Epidermal melanocyte (primary cell): ENCODE measurements around the gene LPIN2.
"Not testable (repeated sequence)": the region's sequence is repeated elsewhere in the genome, so short reads cannot be mapped to it uniquely, and the experiment has no call there.

Experiments used
- DNase-seq: peaks from one replicate; pipeline ENCODE4 v3.0.0; 2011; ENCODE audit warnings: low spot score; ENCODE audit not compliant: insufficient read length

The LPIN2 gene, protein sequence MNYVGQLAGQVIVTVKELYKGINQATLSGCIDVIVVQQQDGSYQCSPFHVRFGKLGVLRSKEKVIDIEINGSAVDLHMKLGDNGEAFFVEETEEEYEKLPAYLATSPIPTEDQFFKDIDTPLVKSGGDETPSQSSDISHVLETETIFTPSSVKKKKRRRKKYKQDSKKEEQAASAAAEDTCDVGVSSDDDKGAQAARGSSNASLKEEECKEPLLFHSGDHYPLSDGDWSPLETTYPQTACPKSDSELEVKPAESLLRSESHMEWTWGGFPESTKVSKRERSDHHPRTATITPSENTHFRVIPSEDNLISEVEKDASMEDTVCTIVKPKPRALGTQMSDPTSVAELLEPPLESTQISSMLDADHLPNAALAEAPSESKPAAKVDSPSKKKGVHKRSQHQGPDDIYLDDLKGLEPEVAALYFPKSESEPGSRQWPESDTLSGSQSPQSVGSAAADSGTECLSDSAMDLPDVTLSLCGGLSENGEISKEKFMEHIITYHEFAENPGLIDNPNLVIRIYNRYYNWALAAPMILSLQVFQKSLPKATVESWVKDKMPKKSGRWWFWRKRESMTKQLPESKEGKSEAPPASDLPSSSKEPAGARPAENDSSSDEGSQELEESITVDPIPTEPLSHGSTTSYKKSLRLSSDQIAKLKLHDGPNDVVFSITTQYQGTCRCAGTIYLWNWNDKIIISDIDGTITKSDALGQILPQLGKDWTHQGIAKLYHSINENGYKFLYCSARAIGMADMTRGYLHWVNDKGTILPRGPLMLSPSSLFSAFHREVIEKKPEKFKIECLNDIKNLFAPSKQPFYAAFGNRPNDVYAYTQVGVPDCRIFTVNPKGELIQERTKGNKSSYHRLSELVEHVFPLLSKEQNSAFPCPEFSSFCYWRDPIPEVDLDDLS

DNA sequence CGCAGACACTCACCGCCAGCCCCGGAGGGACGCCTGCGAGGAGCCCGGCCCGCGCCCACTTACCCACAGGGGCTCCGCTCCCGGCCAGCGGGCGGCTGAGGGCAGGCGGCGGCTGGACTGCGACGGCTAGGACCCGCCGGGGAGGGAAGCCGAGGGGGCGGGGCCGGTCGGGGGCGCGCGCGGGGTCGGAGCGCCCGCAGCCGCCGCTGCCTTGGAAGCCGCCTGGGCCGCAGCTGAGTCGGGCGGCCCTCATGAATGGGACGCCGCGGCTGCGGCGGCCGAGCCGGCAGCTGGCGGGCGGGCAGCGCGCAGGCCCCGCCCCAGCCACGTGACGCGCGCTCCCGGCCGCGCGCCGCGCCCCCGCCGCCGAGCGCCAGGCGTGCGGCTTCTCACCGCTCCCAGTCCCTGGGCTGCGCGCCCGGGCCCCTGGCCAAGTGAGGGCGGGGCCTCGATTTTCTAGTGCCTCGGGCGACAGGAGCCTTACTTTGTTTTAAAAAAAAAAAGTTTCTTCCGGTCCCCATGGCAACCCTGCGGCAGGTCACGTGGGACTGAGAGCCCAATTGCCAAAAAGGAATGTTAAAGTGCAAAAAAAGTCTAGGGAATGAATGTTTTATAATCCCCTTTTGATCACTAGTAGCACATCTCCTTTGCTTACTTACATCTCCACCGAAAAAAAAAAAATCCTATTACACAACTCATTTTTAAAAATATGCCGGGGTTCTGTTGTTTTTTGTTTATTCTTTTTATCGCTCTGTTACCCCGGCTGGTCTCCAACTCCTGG lies at the start of gene LPIN2:
Gene LPIN2, minus strand, starts transcription at position 121 of the 781 bp plus-strand sequence. CDS start 52,304 bp downstream, outside the sequence.
- DNase-seq = peak; percentile 93

DNA sequence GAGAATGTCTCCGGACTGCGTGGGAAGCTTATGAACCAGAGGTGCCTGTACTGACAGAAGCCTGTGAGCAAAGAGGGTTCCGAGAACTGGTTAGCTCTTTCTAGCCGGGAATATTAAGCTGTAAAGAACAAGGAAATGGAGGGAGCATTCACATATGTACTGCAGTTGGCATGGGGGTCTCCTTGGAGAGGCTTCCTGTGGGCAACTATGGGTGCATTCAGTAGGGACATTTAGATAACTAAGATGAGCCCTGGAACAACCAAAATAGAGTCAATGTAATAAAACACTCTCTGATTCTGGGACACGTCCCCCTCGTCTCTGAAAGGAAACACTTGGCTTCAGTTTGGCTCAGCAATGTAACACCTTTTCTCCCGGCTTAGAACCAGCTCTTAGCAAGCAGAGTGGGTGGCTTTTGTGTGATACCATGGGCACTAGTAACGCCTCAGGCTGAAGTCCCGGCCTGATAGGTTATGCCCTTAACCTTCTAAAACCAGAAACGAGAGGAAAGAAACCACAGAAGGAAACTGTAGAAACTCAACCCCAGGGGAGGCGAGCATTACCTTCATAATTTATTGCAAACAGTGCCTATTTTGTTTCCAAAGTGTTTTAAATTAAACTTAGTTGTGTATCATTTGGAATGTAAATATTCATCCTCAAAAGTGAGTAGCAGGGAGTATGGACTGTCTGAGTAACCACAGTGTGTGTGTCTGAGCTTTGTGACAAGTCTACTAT lies 48.8 kb upstream of the LPIN2 start:
- no peak for DNase-seq

DNA sequence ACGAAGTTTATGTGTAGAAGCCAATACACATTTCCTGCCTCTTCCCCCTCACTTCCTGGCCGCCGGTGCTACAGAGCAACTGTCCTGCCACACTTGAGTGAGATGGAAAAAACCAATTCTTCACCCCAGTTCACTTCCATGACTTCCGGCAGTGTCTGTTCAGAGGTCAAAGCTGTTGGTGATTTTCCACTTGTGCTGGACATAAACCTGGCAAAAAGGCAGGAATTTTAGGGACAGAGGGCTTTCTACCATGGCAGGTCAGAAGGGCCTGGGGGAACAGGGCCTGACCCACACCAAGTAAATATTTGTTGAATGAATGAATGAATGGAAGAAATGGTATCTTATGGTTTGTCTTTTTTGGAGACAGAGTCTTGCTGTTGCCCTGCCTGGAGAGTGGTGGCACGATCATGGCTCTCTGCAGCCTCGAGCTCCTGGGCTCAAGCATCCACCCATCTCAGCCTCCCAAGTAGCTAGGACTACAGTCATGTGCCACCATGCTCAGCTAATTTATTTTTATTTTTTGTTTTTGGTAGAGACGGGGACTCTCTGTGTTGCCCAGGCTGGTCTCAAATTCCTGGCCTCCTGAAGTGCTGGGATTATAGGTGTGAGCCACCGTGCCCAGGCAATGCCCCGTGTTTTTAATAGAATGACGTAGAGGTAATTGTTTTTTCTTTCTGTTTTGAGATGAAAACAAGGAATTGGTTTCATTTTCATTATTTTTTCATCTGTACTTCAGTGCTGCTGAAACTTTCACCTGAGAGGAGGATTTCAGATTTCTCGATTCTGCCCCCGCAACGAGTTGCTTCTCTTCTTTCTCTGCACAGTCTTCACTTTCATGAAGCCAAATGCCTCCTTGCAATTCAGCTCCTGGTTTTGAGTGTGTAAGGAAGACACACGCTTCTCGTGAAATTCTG lies 48.0 kb upstream of the LPIN2 start:
- no peak for DNase-seq

DNA sequence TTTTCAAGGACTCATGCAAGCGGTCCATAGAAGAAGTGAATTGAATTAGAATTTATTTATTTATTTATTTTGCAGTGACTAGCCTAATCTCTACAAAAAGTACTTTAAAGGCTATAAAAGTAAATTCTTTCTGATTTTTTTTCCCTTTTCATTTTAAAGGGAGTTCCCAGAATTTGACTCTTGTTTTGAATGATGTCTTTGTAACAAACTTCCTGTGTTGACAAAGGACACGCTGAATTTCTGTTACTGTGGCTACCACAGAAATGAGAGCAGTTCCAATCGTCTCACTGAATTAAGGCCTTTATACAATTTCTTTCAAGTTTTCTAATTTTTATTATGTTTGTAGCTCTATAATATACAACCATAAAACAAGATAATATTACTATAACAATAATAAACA lies 46.3 kb upstream of the LPIN2 start:
- DNase-seq = no peak

DNA sequence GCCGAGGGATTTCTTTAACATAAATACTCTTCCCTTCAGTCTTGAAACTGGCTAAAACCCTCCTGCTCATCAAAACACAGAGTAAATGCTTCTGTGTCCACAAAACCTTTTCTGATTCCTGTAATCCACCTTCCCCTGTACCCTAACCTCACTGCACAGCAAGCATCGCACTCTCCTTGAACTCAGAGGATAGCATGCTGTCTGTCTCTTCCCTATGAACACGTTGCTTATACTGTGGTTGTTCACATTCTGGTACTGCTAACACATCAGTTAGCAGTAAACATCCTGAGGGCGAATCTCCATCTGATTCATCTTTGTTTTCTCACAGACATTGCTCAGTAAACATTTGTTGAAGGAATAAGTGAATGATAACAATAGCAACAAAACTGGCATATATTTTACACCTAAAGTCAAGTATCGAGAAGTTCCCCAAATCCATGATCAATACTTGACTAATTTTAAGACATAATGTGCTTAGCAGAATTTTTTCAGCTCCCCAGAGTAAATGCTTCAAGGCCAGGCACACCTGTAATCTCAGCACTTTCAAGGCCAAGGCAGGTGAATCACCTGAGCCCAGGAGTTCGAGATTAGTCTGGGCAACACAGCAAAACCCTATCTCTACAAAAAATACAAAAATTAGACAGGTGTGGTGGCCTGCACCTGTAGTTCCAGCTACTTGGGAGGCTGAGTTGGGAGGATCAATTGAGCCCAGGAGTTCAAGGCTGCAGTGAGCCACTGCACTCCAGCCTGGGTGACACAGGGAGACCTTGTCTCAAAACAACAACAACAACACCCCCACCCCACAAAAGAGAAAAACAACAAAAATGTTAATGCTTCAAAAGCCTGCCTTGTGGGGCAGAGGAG lies 45.6 kb upstream of the LPIN2 start:
- no peak for DNase-seq

DNA sequence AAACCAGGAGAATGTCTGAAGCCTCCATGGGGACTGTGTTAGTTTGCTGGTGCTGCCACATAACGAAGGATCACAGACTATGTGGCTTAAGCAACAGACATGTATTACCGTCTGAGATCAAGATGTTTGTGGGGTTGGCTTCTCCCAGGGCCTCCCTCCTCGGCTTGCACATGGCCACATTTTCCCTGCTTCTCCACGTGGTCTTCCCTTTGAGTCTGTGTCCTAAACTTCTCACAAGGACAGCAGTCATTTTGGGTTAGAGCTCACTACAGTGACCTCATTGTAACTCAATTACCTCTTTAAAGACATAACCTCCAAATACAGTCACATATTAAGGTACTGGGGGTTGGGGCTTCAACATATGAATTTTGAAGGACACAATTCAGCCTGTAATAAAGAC lies 44.6 kb upstream of the LPIN2 start:
- DNase-seq = no peak

DNA sequence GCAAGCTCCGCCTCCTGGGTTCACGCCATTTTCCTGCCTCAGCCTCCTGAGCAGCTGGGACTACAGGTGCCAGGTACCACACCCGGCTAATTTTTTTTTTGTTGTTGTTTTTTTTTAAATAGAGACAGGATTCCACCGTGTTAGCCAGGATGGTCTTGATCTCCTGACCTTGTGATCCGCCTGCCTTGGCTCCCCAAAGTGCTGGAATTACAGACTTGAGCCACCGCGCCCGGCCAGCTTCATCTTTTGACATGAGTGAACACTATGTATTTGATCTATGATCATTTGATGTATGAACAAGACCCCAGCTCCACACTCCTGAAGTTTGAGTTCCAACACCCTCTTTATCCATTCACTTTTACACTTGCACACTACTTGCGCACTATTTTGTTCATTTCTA lies 43.4 kb upstream of the LPIN2 start:
- no peak for DNase-seq

DNA sequence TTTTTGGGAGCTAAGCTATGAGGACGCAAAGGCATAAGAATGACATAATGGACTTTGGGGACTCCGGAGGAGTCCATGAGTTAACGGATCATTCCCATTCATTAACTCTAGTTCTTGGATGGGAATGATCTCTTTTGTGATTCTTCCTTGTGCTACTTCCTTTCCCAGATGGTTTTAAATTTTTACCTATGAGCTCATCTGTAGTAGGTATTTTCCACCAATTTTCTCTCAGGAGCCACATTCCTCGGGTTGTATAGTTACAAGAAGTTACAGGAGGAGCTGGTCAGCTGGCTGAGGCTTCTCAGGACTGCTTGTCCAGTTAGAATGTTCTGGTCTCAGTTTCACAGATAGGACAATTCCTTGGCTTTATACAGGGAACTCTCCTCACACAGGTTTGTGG lies 42.9 kb upstream of the LPIN2 start:
- no peak for DNase-seq

DNA sequence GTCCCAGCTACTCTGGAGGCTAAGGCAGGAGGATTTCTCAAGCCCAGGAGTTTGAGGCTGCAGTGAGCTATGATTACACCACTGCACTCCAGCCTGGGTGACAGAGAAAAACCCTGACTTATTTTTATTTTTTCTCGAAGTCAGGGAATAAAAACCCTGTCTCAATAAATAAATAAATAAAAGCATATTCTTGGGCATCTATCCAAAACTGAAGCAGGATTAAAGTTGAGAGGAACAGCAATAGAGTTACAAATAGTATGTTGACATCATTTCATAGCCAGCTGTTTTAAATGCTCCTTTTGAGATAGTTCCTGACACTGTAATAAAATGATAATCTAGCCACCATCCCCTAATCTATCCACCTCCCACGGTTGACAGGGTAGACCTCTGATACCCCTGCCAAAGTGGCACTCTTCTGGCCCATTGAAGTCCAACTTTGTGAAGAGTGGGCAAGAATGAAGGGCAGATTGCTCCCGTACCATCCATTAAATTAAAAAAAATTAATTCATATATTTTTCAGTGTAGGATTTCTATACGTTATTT lies 42.3 kb upstream of the LPIN2 start:
- DNase-seq = peak; percentile 46

DNA sequence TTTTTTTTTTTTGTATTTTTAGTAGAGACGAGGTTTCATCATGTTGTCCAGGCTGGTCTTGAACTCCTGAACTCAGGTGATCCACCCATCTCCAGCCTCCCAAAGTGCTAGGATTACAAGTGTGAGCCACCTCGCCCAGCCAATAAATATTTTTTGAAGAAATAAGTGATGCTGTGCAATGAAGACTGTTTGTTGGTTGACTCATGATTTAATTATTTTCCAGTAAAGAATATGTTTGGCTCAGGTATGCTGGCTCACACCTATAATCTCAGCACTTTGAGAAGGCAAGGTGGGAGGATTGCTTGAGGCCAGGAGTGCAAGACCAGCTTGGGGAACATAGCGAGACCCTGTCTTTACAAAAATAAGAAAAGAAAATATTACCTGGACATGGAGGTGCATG lies 41.8 kb upstream of the LPIN2 start:
- no peak for DNase-seq

DNA sequence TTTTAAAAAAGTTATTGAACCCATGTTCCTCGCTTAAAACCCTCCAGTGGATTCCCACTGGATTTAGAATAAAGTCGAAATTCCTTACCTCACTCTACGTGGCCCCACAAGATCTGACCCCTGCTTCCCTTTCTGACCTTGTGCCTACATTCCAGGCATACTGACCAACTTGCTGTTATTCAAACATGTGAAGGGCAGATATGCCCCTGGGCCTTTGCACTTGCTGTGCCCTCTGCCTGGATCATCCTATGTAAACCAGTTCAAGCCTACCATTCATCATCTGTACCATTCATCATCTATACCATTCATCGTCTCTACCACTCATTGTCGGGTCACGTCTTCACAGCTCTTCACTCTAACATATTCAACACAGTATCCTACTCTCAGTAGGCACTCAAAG lies 41.3 kb upstream of the LPIN2 start:
- DNase-seq = no peak

DNA sequence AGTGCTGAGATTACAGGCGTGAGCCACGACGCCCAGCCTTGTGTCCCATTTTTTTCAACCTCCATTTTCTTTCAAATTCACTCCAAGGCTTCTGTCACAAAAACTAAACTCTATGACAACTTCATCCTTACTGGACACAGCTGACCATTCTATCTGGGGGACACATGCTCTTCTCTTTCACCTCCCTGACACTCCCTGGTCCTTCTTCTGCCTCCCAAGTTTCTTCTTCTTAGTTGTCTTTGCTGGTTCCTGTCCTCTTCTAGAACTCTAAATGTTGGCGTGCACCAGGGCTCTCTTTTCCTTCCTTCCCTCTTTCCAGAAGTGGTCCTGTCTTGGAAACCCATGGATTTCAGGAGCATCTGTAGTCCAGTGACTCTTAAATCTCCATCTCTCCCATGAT lies 40.1 kb upstream of the LPIN2 start:
- no peak for DNase-seq

DNA sequence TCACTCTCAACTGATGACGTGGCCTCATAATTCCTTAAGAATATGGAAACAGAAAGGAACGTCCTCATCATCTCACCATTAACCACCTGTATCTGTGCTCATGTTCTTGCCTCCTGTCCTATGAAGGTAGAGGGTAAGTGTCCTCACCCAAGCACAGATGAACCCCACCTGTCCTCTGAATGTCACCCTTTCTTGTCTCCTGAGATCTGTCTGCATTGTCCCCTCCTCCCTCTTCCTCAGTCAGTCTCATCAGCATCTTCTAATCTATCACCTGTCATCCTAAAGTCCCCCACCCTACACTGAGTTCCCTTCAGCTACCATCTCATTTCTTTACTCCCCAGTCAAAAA lies 39.4 kb upstream of the LPIN2 start:
- DNase-seq = no peak

DNA sequence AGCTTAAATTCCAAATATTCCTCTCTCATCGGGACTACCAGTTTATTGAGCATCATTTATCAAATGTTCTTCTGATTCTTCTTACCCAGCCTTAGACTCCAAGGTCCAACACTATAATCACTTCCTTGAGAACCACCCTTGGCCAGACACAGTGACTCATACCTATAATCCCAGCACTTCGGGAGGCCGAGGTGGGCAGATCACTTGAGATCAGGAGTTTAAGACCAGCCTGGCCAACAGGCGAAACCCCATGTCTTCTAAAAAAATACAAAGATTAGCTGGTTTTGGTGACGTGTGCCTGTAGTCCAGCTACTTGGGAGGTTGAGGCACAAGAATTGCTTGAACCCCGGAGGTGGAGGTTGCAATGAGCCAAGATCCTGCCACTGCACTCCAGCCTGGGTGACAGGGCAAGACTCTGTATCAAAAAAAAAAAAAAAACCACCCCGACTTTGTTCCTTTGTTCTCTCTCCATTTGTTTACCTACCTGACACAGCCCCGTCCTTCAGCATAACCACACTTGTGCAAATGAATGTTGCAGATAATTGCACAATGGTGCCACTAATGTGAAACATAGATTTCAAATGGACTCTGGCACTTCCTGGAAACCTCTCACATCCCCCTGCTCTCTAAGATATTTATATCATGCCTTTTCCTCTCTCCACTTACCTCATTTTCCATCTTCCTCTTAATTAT lies 38.9 kb upstream of the LPIN2 start:
- no peak for DNase-seq

DNA sequence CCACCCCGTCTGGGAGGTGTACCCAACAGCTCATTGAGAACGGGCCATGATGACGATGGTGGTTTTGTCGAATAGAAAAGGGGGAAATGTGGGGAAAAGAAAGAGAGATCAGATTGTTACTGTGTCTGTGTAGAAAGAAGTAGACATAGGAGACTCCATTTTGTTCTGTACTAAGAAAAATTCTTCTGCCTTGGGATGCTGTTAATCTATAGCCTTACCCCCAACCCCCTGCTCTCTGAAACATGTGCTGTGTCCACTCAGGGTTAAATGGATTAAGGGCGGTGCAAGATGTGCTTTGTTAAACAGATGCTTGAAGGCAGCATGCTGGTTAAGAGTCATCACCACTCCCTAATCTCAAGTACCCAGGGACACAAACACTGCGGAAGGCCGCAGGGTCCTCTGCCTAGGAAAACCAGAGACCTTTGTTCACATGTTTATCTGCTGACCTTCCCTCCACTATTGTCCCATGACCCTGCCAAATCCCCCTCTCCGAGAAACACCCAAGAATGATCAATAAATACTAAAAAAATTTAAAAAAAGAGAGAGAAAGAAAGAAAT lies 37.0 kb upstream of the LPIN2 start:
- DNase-seq = not testable (repeated sequence)

DNA sequence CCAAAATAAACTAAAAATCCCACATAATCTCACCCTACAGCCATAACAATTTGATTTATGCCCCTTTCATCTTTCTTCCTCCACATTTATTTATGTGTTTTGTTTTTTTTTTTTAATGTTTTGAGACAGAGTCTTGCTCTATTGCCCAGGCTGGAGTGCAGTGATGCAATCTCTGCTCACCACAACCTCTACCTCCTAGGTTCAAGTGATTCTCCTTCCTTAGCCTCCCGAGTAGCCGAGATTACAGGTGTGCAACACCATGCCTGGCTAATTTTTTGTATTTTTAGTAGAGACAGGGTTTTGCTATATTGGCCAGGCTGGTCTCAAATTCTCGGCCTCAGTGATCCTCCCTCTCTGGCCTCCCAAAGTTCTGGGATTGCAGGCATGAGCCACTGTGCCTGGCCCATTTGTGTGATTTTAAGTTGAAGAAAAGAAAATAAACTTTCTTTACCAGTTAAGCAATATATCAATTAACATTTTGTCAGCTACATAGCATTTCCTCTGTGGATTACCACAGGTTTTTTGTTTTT lies 35.9 kb upstream of the LPIN2 start:
- DNase-seq = no peak

DNA sequence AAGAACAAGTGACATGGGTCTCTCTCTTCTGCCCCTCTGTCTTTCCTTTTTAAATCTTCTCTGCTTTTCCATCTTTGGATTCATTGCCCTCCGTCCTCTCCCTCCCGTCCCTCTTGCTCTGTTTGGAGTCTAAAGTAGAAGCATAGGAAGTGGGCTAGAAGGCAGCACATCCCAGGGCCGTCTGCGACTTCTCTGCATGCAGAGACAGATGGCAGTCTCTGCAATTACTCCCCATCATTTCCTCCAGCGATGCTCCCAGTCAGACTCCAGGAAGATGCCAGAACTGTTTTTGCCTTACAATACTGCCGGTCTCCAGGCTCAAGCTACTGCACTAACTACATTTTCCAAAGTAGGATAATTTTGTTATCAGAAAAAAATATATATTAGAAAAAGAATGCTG lies 35.2 kb upstream of the LPIN2 start:
- no peak for DNase-seq
